Astrocyte of the hippocampus (primary cell): ENCODE results near the gene JAG2.

Experiments
- DNase-seq: peaks from one replicate; pipeline ENCODE4 v3.0.0; 2011; ENCODE audit warnings: low read depth, low spot score

JAG2 gene

DNA sequence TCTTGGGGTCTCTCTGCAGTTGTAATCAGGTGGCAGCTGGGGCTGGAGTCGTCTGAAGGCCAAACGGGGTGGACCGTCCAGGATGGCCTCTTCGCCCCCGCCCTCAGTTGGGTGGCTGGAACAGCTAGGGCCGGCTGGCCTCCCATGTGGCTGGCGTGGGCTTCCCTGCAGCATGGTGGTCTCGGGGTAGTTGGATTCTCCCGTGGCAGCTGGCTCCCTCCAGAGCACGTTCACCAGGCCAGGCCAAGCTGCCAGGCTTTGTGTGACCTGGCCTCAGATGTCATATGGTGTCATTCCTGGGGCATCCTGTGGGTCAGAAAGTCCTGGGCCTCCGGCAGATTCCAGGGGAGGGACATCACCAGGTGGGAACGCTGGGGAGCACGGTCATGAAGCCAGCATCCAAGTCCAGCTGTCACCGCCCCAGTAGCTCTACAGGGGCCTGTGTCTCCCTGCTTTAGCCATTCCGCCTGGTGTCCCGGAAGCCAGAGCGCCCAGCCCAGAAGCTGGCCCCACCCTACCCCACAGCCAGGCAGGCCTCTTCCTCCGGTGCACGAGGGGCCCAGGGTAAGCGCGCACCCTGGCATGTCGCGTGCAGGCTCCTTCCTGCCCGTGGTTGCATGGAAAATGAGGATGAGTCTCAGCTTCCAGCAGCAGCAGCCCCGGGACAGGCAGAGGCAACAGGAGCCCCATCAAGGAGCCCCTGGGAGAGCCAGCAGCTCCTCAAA lies 13.9 kb upstream of the JAG2 start:
- no peak for DNase-seq

- DNase-seq: no peak
These were observed 13.1 kb upstream of the JAG2 start for GRCh38 chr14:105181549-105182295.

GRCh38 chr14:105180592-105181548 lies 12.3 kb upstream of the JAG2 start, which contains the start of gene NUDT14:
NUDT14 (minus strand) TSS chr14:105181312; CDS start chr14:105181209, 103 bp downstream.
- peak; percentile 85 for DNase-seq

DNA sequence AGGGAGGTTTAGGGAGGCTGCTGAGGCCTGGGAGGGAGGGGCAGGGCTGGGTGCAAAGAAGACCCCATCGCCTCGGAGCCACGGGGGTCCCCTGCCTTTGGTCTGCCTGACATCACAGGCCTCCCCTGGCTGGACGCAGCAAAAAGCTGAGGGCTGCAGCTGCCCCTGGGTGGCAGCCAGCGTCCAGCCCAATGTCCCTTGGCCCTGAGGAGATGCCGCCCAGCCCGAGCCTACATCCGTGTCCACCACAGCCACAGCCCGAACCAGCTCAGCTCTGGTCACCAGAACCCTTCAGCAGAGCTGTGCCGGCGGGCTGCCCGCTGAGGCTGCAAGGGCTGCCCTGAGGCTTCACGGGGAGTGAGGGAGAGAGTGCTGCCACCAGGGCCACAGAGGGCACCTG lies 10.6 kb upstream of the JAG2 start:
- DNase-seq: no peak

GRCh38 chr14:105178868-105179140 lies 10.2 kb upstream of the JAG2 start:
- no peak for DNase-seq

DNA sequence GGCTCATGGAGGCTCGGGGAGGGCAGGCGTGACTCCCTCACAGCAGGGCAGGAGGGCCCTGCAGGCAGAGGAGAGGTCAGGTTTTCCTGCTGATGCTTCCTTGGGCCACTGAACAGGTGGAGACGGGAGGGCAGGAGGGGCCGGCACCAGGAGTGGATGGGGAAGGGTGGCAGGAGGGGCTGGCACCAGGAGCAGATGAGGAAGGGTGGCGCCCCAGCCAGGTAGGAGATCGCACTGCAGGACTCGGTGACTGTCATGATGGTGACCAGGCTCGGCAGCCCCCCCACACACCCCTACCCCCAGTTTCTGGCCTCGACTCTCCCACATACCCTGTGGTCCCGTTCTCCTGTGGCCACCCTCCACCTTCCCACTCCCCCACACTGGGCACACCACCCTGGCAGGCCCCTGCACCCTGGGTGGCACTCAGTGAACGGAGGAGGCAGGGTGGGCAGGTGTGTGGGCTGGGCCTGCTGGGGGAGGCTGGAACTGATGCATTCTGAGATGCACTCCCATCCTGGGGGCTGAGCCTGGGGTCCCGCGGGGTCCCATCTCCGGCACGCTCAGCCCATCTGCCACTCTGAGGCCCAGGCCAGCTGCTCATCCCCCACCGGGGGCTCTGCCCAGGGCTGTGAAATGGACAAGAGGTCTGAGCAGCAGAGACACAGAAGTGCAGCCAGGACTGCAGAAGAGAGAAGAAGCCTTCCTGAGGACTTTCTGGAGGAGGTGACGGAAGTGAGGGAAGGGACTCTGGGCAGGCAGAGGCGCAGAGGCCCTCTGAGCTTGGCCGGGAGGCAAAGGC lies 9.7 kb upstream of the JAG2 start:
- DNase-seq: no peak

- DNase-seq: no peak
These were observed 8.5 kb upstream of the JAG2 start for GRCh38 chr14:105177082-105177481.

DNA sequence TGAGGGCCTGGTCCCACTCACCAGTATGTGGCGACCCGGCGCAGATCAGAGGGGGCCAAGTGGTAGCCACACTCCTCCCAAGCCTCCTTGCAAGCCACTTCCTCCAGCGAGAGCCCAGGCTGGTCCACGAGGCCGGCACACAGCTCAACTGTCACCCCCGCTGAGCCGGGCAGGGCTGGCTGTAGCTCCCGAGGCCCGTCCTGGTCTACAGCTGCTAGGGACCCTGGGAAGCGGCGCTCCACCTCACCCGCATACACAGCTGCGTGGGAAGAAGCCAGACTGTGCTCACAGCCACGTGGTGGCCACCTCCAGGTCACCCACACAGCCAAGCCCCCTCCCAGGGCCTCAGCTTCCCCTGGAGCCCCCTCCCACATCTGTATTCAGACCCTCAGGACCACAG lies 7.9 kb upstream of the JAG2 start:
- DNase-seq: no peak

GRCh38 chr14:105173901-105174894 lies 5.6 kb upstream of the JAG2 start:
- DNase-seq: no peak

GRCh38 chr14:105173145-105173544 lies 4.6 kb upstream of the JAG2 start:
- no peak for DNase-seq

- DNase-seq: no peak
These were observed 3.9 kb upstream of the JAG2 start for GRCh38 chr14:105172476-105172875.

DNA sequence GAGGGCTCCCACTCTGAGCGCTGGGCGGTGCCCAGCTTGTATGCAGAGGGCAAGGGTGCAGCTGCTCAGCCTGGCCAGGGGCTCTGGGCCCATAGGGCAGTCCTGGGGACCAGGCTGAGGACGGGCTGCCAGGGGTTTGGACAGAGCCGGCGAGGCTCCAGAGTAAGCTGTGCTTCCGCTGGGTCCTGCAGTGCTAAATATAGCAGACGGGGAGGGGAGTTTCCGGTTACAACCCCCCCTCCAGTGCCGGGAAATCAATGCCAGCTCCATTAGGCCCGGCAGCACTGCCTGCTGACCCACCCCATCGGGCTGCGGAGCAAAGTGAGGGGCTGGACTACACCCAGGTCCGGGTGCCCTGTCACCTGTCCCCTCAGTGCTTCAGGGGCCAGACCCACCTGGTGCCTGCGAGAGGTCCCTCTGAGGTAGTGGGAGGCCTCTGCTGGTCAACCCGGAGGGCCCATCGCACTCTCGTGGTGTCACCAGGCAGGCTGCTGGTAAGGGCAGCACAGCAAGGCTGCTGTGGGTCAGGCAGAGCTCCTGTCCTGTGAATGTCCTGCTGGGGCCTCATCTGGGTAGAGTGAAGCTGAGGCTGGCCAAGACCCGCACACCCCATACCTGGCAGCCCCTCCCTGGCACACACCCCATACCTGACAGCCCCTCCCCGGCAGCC lies 2.6 kb upstream of the JAG2 start:
- no peak for DNase-seq

- DNase-seq: no peak
These were observed 1.4 kb upstream of the JAG2 start for GRCh38 chr14:105169776-105170655.

- peak; percentile 45 for DNase-seq
These were observed 467 bp upstream of the JAG2 start for GRCh38 chr14:105168979-105169507.

DNA sequence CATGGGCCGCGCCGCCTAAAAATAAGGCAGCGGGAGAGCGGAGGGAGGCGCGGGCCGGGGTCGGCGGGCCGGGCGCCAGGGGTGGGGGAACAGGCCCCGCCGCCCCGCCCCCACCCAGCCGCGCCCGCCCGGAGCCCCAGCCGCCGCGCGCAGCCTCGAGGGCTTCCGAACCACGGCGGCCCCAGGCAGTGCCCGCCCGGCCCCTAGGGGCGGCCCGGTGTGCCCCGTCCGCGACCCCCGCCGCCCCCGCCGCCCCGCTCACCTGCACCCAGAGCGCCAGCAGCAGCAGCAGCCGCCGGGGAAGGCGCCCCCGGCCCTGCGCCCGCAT lies 519 bp downstream of the JAG2 start:
- no peak for DNase-seq

- DNase-seq: peak; percentile 38
These were observed 1.1 kb downstream of the JAG2 start for GRCh38 chr14:105167303-105168092.

DNA sequence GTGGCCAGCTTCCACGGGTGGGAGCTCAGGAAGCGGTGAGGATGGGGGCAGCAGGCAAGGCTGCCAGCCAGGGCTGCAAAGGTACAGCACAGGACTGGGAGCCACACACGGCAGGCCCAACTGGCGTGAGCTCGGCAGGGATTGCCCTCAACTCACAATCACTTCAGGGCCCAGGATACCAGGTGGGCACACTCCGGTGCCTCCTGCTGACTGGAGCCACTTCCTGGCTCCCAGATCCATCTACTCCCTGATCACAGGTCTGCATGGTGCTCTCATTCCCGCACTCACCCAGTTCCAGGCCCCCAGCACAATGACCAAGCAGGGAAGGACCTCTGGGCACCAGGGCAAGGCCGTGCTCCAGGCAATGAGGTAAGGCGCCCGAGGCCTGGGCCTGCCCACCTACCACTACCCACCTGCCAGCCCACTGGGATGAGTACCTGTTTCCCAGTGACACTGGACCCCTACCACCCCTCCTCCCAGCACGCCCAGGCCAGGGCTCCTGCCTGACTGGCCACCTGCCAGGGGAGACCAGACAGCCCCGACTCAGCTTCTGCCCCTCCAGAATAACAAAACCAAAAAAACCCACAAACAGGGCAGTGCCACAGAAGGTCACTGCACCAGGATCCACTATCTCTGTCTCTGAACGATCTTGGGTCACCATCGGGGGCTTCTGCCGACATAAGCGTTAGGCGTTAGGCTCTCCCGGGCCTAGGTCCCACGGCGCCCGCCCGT lies 1.8 kb downstream of the JAG2 start:
- DNase-seq: no peak
